Measurements from ENCODE around the gene HTT. TPM values are rescaled to one million over a fixed set of nuclear protein-coding genes. Genes with fewer than 3 reads are reported as not detected.

Gene HTT
- total RNA-seq, 2 donors from 2014 or later = 104 to 109 TPM

DNA sequence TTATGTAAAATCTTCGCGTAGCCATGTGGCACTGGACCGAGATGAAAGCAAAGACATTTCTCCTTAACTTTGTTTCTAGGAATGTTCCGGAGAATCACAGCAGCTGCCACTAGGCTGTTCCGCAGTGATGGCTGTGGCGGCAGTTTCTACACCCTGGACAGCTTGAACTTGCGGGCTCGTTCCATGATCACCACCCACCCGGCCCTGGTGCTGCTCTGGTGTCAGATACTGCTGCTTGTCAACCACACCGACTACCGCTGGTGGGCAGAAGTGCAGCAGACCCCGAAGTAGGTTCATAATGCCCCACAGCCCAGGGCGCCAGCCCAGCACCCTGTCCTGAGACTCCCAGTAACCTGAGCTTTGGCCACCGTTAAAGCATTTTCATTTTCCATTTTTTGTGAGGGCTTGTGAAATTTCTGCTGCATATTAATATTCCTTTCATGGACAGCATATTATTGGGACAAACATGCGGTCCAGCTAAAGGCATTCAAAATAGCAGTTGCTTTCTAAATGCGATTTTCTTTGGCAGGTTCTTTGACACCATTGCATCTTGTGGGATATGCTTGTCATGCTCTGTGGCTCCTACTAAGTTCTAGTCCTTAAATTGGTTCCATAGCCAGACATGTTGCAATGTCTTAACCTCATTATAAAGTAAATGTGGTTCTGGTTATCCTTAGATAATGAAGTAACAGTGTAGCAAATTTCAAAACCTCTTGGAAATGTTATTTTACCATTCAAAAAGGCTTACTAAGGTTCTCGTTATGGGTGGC lies 125.4 kb downstream of the HTT start:
- Mint-ChIP-seq H3K27ac (no peak overlapping the region), H3K9me3 (no peaks in the 10 kb centered on the region), H3K27me3 (ENCODE audit: insufficient read depth) (no peaks in the 10 kb centered on the region), H3K4me3 (no peak overlapping the region), H3K4me1 (no peaks in the 10 kb centered on the region), H3K36me3 (ENCODE audit: low read depth) (peaks cover 43% of the 10 kb centered on the region)
- Histone ChIP-seq H3K4me1 (ENCODE audit: control insufficient read depth, insufficient read depth, low read length) (no peaks in the 10 kb centered on the region), H3K9ac (ENCODE audit: extremely low read depth, low read length, poor library complexity, severe bottlenecking) (no peak overlapping the region), H3K27ac (ENCODE audit: low read depth, low read length) (no peak overlapping the region), H3K4me3 (ENCODE audit: low read length) (no peak overlapping the region), H3K9me3 (ENCODE audit: control insufficient read depth, low read length) (no peaks in the 10 kb centered on the region), H3K36me3 (ENCODE audit: control insufficient read depth, insufficient read depth, low read length) (peaks cover 80% of the 10 kb centered on the region), H3K27me3 (ENCODE audit: control insufficient read depth, insufficient read depth, low read length, poor library complexity, severe bottlenecking) (no peaks in the 10 kb centered on the region)
- TF ChIP-seq, protein P1, sequence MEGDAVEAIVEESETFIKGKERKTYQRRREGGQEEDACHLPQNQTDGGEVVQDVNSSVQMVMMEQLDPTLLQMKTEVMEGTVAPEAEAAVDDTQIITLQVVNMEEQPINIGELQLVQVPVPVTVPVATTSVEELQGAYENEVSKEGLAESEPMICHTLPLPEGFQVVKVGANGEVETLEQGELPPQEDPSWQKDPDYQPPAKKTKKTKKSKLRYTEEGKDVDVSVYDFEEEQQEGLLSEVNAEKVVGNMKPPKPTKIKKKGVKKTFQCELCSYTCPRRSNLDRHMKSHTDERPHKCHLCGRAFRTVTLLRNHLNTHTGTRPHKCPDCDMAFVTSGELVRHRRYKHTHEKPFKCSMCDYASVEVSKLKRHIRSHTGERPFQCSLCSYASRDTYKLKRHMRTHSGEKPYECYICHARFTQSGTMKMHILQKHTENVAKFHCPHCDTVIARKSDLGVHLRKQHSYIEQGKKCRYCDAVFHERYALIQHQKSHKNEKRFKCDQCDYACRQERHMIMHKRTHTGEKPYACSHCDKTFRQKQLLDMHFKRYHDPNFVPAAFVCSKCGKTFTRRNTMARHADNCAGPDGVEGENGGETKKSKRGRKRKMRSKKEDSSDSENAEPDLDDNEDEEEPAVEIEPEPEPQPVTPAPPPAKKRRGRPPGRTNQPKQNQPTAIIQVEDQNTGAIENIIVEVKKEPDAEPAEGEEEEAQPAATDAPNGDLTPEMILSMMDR (conservative IDR thresholded peaks at IDR 0.05) = no peak
- WGBS, 2 experiments (ENCODE audit: insufficient coverage in 1 of 2, insufficient read length in 1 of 2) = 92 to 97% methylated on average over 16 to 17 of the region's 17 CpGs
- DNase-seq = peak; percentile 30

GRCh38 chr4:3200423-3201090 lies 126.1 kb downstream of the HTT start:
- H3K27me3 ChIP-seq (ENCODE audit: control insufficient read depth, insufficient read depth, low read length, poor library complexity, severe bottlenecking) = no peaks in the 10 kb centered on the region
- H3K4me1 Mint-ChIP-seq = no peaks in the 10 kb centered on the region
- H3K27ac ChIP-seq (ENCODE audit: low read depth, low read length) = no peak overlapping the region
- 95 to 100% methylated on average over 5 to 8 of the region's 8 CpGs for WGBS, 2 experiments (ENCODE audit: insufficient coverage in 1 of 2, insufficient read length in 1 of 2)
- H3K9ac ChIP-seq (ENCODE audit: extremely low read depth, low read length, poor library complexity, severe bottlenecking) = no peak overlapping the region
- no peaks in the 10 kb centered on the region for H3K9me3 Mint-ChIP-seq
- no peak overlapping the region for H3K4me3 Mint-ChIP-seq
- DNase-seq = peak; percentile 34
- TF ChIP-seq, protein P1 (conservative IDR thresholded peaks at IDR 0.05) = no peak
- no peak overlapping the region for H3K4me3 ChIP-seq (ENCODE audit: low read length)
- no peaks in the 10 kb centered on the region for H3K4me1 ChIP-seq (ENCODE audit: control insufficient read depth, insufficient read depth, low read length)
- no peak overlapping the region for H3K27ac Mint-ChIP-seq
- no peaks in the 10 kb centered on the region for H3K27me3 Mint-ChIP-seq (ENCODE audit: insufficient read depth)
- H3K36me3 ChIP-seq (ENCODE audit: control insufficient read depth, insufficient read depth, low read length) = peaks cover 74% of the 10 kb centered on the region
- no peaks in the 10 kb centered on the region for H3K9me3 ChIP-seq (ENCODE audit: control insufficient read depth, low read length)
- peaks cover 40% of the 10 kb centered on the region for H3K36me3 Mint-ChIP-seq (ENCODE audit: low read depth)

DNA sequence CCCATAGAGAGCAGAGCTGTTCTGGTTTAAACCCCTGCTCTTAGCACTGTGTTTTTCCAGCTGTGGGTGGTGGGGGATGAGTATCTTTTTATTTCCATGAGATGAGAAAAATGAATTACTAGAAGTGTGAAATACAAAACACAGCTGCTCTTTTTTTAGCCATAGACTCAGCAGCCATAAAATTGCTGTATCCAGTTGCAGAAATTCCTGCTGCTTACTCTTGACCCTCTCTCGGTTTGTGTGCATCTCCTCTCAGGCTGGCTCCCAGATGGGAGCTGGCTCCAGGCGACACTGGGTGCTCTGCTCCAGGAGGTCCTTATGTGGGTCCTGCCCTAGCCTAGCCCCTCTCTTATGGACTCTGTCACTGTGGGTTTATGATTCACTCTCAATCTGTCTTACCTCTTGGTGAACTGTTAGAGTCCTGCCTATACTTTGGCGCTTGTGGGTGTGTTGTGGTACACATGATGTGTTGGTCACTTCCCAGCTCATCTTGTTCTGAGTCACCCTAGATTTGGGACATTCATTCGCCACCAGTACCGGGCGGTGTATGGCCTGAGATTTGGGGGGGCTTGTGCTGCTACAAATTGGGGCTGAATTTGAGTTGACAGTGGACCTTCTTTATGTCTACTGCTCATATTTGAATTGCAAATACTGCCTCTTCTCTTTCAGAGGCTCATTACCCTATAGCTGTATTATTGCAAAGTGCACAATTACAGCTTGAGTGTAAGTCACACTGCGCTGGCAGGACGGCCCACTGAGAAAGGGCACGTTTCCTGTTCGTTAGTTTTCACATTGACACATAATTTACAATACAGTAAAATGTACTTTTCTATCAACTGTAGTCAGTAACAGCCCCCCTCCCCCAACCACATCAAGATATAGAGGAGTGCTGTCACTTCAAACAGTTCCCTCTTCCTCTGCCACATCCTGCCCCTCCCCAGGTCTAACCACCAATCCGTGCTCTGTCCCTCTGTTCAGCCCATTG lies 127.5 kb downstream of the HTT start:
- Histone ChIP-seq H3K4me1 (ENCODE audit: control insufficient read depth, insufficient read depth, low read length) (no peaks in the 10 kb centered on the region), H3K36me3 (ENCODE audit: control insufficient read depth, insufficient read depth, low read length) (peaks cover 74% of the 10 kb centered on the region), H3K9ac (ENCODE audit: extremely low read depth, low read length, poor library complexity, severe bottlenecking) (no peak overlapping the region), H3K4me3 (ENCODE audit: low read length) (no peak overlapping the region), H3K9me3 (ENCODE audit: control insufficient read depth, low read length) (no peaks in the 10 kb centered on the region), H3K27me3 (ENCODE audit: control insufficient read depth, insufficient read depth, low read length, poor library complexity, severe bottlenecking) (no peaks in the 10 kb centered on the region), H3K27ac (ENCODE audit: low read depth, low read length) (no peak overlapping the region)
- H3K27me3 Mint-ChIP-seq (ENCODE audit: insufficient read depth) = no peaks in the 10 kb centered on the region
- DNase-seq = peak; percentile 27
- H3K4me3 Mint-ChIP-seq = no peak overlapping the region
- WGBS, 2 experiments (ENCODE audit: insufficient coverage in 1 of 2, insufficient read length in 1 of 2) = 94 to 96% methylated on average over 9 to 11 of the region's 11 CpGs
- H3K4me1 Mint-ChIP-seq = no peaks in the 10 kb centered on the region
- H3K27ac Mint-ChIP-seq = no peak overlapping the region
- peaks cover 37% of the 10 kb centered on the region for H3K36me3 Mint-ChIP-seq (ENCODE audit: low read depth)
- TF ChIP-seq, protein P1 (conservative IDR thresholded peaks at IDR 0.05) = no peak
- H3K9me3 Mint-ChIP-seq = no peaks in the 10 kb centered on the region
